ENCODE results near the gene SEZ6L2. TPM values are rescaled to one million over a fixed set of nuclear protein-coding genes. Genes with fewer than 3 reads are reported as not detected.

SEZ6L2 gene
- total RNA-seq, 1 experiment from 2014 or later: 10.9 TPM

- DNase-seq (ENCODE audit: low read depth): no peak
Observed at GRCh38 chr16:29826342-29826695, 73.0 kb downstream of the SEZ6L2 start.

- peak; percentile 89 for DNase-seq (ENCODE audit: low read depth)
Observed at GRCh38 chr16:29825145-29826044, 74.0 kb downstream of the SEZ6L2 start.

GRCh38 chr16:29824589-29825144 is 74.7 kb downstream of the SEZ6L2 start:
- DNase-seq (ENCODE audit: low read depth): peak; percentile 87

GRCh38 chr16:29821643-29822115 is 77.7 kb downstream of the SEZ6L2 start:
- peak; percentile 83 for DNase-seq (ENCODE audit: low read depth)

Other genes starting within 250 kb of the SEZ6L2 start
- not detected in 2 replicates for gene SPN, start 236.3 kb downstream of the SEZ6L2 start, total RNA-seq (2014; rRNA removed)
- gene QPRT, start 220.4 kb downstream of the SEZ6L2 start, total RNA-seq (2014; rRNA removed): 1.1 and 1.7 TPM in 2 replicates
- not detected in 2 replicates for gene C16orf54, start 153.6 kb downstream of the SEZ6L2 start, total RNA-seq (2014; rRNA removed)
- gene ZG16, start 121.3 kb downstream of the SEZ6L2 start, total RNA-seq (2014; rRNA removed): not detected in 2 replicates
- gene KIF22, start 108.8 kb downstream of the SEZ6L2 start, total RNA-seq (2014; rRNA removed): 100 and 108 TPM in 2 replicates
- 126 and 147 TPM in 2 replicates for gene MAZ, start 93.0 kb downstream of the SEZ6L2 start, total RNA-seq (2014; rRNA removed)
- gene PRRT2, start 87.4 kb downstream of the SEZ6L2 start, total RNA-seq (2014; rRNA removed): 0.58 and 1.1 TPM in 2 replicates
- gene PAGR1, start 83.4 kb downstream of the SEZ6L2 start, total RNA-seq (2014; rRNA removed): 63.2 and 63.4 TPM in 2 replicates
- 275 and 303 TPM in 2 replicates for gene MVP, start 79.1 kb downstream of the SEZ6L2 start, total RNA-seq (2014; rRNA removed)
- gene CDIPT, start 36.3 kb downstream of the SEZ6L2 start, total RNA-seq (2014; rRNA removed): 75.5 and 89.7 TPM in 2 replicates
- gene ASPHD1, start 938 bp upstream of the SEZ6L2 start, total RNA-seq (2014; rRNA removed): 5.0 and 8.9 TPM in 2 replicates
- gene KCTD13, start 26.7 kb upstream of the SEZ6L2 start, total RNA-seq (2014; rRNA removed): 12.2 and 18.3 TPM in 2 replicates
- 79.7 and 91.0 TPM in 2 replicates for gene TMEM219, start 62.5 kb upstream of the SEZ6L2 start, total RNA-seq (2014; rRNA removed)
- 87.7 and 93.3 TPM in 2 replicates for gene TAOK2, start 74.3 kb upstream of the SEZ6L2 start, total RNA-seq (2014; rRNA removed)
- 12.2 and 22.4 TPM in 2 replicates for gene HIRIP3, start 96.1 kb upstream of the SEZ6L2 start, total RNA-seq (2014; rRNA removed)
- gene INO80E, start 96.7 kb upstream of the SEZ6L2 start, total RNA-seq (2014; rRNA removed): 116 and 194 TPM in 2 replicates
- gene DOC2A, start 111.5 kb upstream of the SEZ6L2 start, total RNA-seq (2014; rRNA removed): not detected in 2 replicates
- not detected in 2 replicates for gene C16orf92, start 123.6 kb upstream of the SEZ6L2 start, total RNA-seq (2014; rRNA removed)
- not detected in 2 replicates for gene TLCD3B, start 131.7 kb upstream of the SEZ6L2 start, total RNA-seq (2014; rRNA removed)
- gene ALDOA, start 166.2 kb upstream of the SEZ6L2 start, total RNA-seq (2014; rRNA removed): 2,146 and 2,472 TPM in 2 replicates
- gene PPP4C, start 176.4 kb upstream of the SEZ6L2 start, total RNA-seq (2014; rRNA removed): 142 and 154 TPM in 2 replicates
- 0.29 and 1.5 TPM in 2 replicates for gene TBX6, start 192.4 kb upstream of the SEZ6L2 start, total RNA-seq (2014; rRNA removed)
- 6.8 and 14.2 TPM in 2 replicates for gene YPEL3, start 196.7 kb upstream of the SEZ6L2 start, total RNA-seq (2014; rRNA removed)
- 0.83 and 1.0 TPM in 2 replicates for gene GDPD3, start 214.0 kb upstream of the SEZ6L2 start, total RNA-seq (2014; rRNA removed)
- 37.5 and 46.3 TPM in 2 replicates for gene MAPK3, start 223.7 kb upstream of the SEZ6L2 start, total RNA-seq (2014; rRNA removed)

All from LHCN-M2 (cell line).